K562 (cell line): Measurements from ENCODE around the gene PHF21B. TPM values are rescaled to one million over a fixed set of nuclear protein-coding genes. Genes with fewer than 3 reads are reported as not detected.

Experiments used
- ATAC-seq: fragments of 200-7000 bp; cut with Tn5 transposase; 3 replicates; pipeline ENCODE4 v1.9.1; 2020; ENCODE audit warnings: moderate library complexity
- BruUV-seq: library from RNA; stranded (reverse); fragments of 400-500 nt; replicated peaks from 2 replicates; lab custom pipeline; 2021; lab: Mats Ljungman, UMichigan
- CTCF ChIA-PET: fragments of 300-600 bp; formaldehyde crosslinking; extraction: SDS; loops from one replicate; lab custom pipeline; 2021; ENCODE audit warnings: low intra/inter-chr PET ratio; lab: Yijun Ruan, JAX
- POLR2A ChIA-PET: fragments of 300-600, 350-650 bp; sonication (Branson Sonifier 250); formaldehyde crosslinking; extraction: SDS; loops from one replicate; lab custom pipeline; 2021; ENCODE audit warnings: antibody characterized with exemption, inconsistent platforms; lab: Yijun Ruan, JAX
- DNase-seq, 4 experiments: peaks; one replicate each; pipeline versions ENCODE4 v3.0.0 to v3.0.0-alpha.2; 2011 to 2018; ENCODE audit warnings: low spot score in 3 of 4, mixed read lengths in 3 of 4; ENCODE audit errors: extremely low read depth in 1 of 4
- FAIRE-seq: peaks from 2 replicates; lab custom pipeline; 2011; peaks lifted over from hg19 to GRCh38; lab: Jason Lieb, UNC
- H2AFZ ChIP-seq: 2 replicates; pipeline ENCODE4 v1.6.0; 2011; ENCODE audit warnings: low read depth, low read length, control low read depth, inconsistent platforms
- H3K27ac ChIP-seq: fragments of 200-600 bp; 3 replicates; pipeline ENCODE4 v1.8.0; 2011; ENCODE audit warnings: low read depth, mild to moderate bottlenecking, control low read depth, inconsistent platforms, low read length, moderate library complexity, mixed read lengths; ENCODE audit errors: extremely low read depth
- H3K27me3 ChIP-seq, 2 experiments: fragments of 300-600 bp in 1 of 2; 2 replicates in 1 of 2; 3 replicates in 1 of 2; pipeline versions ENCODE4 v1.6.0 to v1.8.0; 2011; ENCODE audit warnings: inconsistent platforms in 2 of 2, low read length in 2 of 2, mild to moderate bottlenecking in 1 of 2, mixed read lengths in 1 of 2, moderate library complexity in 1 of 2; ENCODE audit not compliant: control insufficient read depth in 2 of 2, insufficient read depth in 2 of 2
- H3K36me3 ChIP-seq: fragments of 300-600 bp; 3 replicates; pipeline ENCODE4 v1.8.0; 2011; ENCODE audit warnings: mild to moderate bottlenecking, low read length, inconsistent platforms; ENCODE audit not compliant: control insufficient read depth, insufficient read depth
- H3K4me1 ChIP-seq, 2 experiments: fragments of 200-600 bp in 1 of 2; replicated peaks in 1 of 2; 2 replicates in 1 of 2; 3 replicates in 1 of 2; pipeline versions ENCODE4 v1.5.1 to v1.8.0; 2011; ENCODE audit warnings: inconsistent platforms in 2 of 2, low read length in 2 of 2, mild to moderate bottlenecking in 1 of 2, mixed read lengths in 1 of 2, moderate library complexity in 1 of 2; ENCODE audit not compliant: control insufficient read depth in 2 of 2, insufficient read depth in 2 of 2
- H3K4me2 ChIP-seq: 2 replicates; pipeline ENCODE4 v1.6.1; 2011; ENCODE audit warnings: low read length, control low read depth, inconsistent platforms, mixed read lengths; ENCODE audit not compliant: insufficient read depth
- H3K4me3 ChIP-seq: fragments of 200-600 bp; sonication (generic), shearing (Covaris generic); 2 replicates; pipeline ENCODE4 v1.5.1; 2016; ENCODE audit warnings: control low read depth, inconsistent platforms
- H3K79me2 ChIP-seq: fragments of 200-600 bp; 3 replicates; pipeline ENCODE4 v1.8.0; 2011; ENCODE audit warnings: low read length, inconsistent platforms; ENCODE audit not compliant: control insufficient read depth, insufficient read depth
- H3K9ac ChIP-seq, 2 experiments: 2 replicates each; pipeline versions ENCODE4 v1.6.0 to v1.6.1; 2011; ENCODE audit warnings: low read depth in 2 of 2, low read length in 2 of 2, control low read depth in 1 of 2, inconsistent platforms in 1 of 2, mild to moderate bottlenecking in 1 of 2, mixed read lengths in 1 of 2; ENCODE audit not compliant: insufficient read depth in 1 of 2
- H3K9me1 ChIP-seq: one replicate; pipeline ENCODE4 v1.6.0; 2011; ENCODE audit warnings: inconsistent platforms, mild to moderate bottlenecking, low read length, moderate library complexity; ENCODE audit not compliant: control insufficient read depth, insufficient read depth
- H3K9me3 ChIP-seq: replicated peaks from 2 replicates; pipeline ENCODE4 v1.5.1; 2011; ENCODE audit warnings: low read depth, low read length, inconsistent platforms; ENCODE audit not compliant: control insufficient read depth, insufficient read depth
- H4K20me1 ChIP-seq: replicated peaks from 2 replicates; pipeline ENCODE4 v1.6.1; 2011; ENCODE audit warnings: low read length, inconsistent platforms, mixed read lengths; ENCODE audit not compliant: control insufficient read depth, insufficient read depth
- CHD1 ChIP-seq: fragments of 200-600 bp; sonication (generic); IDR thresholded peaks from one replicate; pipeline ENCODE4 v1.6.1; 2012; ENCODE audit warnings: mild to moderate bottlenecking, moderate library complexity, low read length, inconsistent platforms
- E2F4 ChIP-seq: sonication (generic); formaldehyde crosslinking; IDR thresholded peaks from 2 replicates; pipeline ENCODE4 v1.8.0; 2022; ENCODE audit warnings: mild to moderate bottlenecking, low read depth, missing genetic modification reagents
- HBP1 ChIP-seq: fragments of 450-650 bp; formaldehyde crosslinking; IDR thresholded peaks from 2 replicates; pipeline ENCODE4 v1.4.0; 2022; ENCODE audit warnings: missing genetic modification characterization
- ID3 ChIP-seq, 2 experiments: fragments of 250-450 bp in 1 of 2; fragments of 450-650 bp in 1 of 2; sonication (Bioruptor Pico) in 1 of 2; IDR thresholded peaks; 2 replicates each; pipeline versions ENCODE4 v1.6.1 to v1.8.0; 2016 to 2021; ENCODE audit warnings: mild to moderate bottlenecking in 2 of 2, moderate library complexity in 2 of 2, missing compliant biosample characterization in 1 of 2, missing genetic modification characterization in 1 of 2
- IRF2 ChIP-seq: sonication (generic); formaldehyde crosslinking; IDR thresholded peaks from 2 replicates; pipeline ENCODE4 v1.8.1; 2022; ENCODE audit warnings: mild to moderate bottlenecking, missing genetic modification reagents
- MAZ ChIP-seq, 2 experiments: fragments of 450-650 bp in 1 of 2; sonication (generic) in 1 of 2; formaldehyde crosslinking; IDR thresholded peaks in 1 of 2; conservative IDR thresholded peaks in 1 of 2; 2 replicates each; pipeline versions ENCODE4 v1.4.0 to v1.5.0; 2020; ENCODE audit warnings: mild to moderate bottlenecking in 1 of 2, missing genetic modification reagents in 1 of 2
- NCOA1 ChIP-seq: fragments of 450-650 bp; IDR thresholded peaks from 2 replicates; pipeline ENCODE4 v1.6.1; 2016; ENCODE audit warnings: low read depth
- PPARD ChIP-seq: fragments of 250-450 bp; sonication (Bioruptor Pico); IDR thresholded peaks from 2 replicates; pipeline ENCODE4 v1.8.0; 2022; ENCODE audit warnings: inconsistent platforms, mild to moderate bottlenecking, moderate library complexity
- RBM15 ChIP-seq: fragments of 200-400 bp; formaldehyde crosslinking; IDR thresholded peaks from 2 replicates; pipeline ENCODE4 v1.6.1; 2018; ENCODE audit warnings: mild to moderate bottlenecking, low read length, moderate library complexity; ENCODE audit not compliant: insufficient read depth
- RBM17 ChIP-seq: fragments of 200-400 bp; formaldehyde crosslinking; IDR thresholded peaks from 2 replicates; pipeline ENCODE4 v1.6.1; 2017; ENCODE audit warnings: low read depth, mild to moderate bottlenecking, low read length, borderline replicate concordance
- SRSF9 ChIP-seq: fragments of 200-400 bp; formaldehyde crosslinking; IDR thresholded peaks from 2 replicates; pipeline ENCODE4 v1.6.1; 2017; ENCODE audit warnings: low read depth, low read length, borderline replicate concordance
- TCF15 ChIP-seq: fragments of 250-450 bp; sonication (Bioruptor Pico); IDR thresholded peaks from 2 replicates; pipeline ENCODE4 v1.8.0; 2022; ENCODE audit warnings: moderate library complexity, mild to moderate bottlenecking, inconsistent platforms
- TOE1 ChIP-seq, 2 experiments: fragments of 450-650 bp in 1 of 2; sonication (generic) in 1 of 2; formaldehyde crosslinking in 1 of 2; IDR thresholded peaks; 2 replicates each; pipeline versions ENCODE4 v1.7.1 to v1.8.0; 2016 to 2022; ENCODE audit warnings: borderline replicate concordance in 2 of 2, mild to moderate bottlenecking in 2 of 2, antibody characterized with exemption in 1 of 2, inconsistent platforms in 1 of 2, low read depth in 1 of 2, missing genetic modification reagents in 1 of 2, moderate library complexity in 1 of 2
- ZNF79 ChIP-seq: fragments of 250-450 bp; sonication (Bioruptor Pico); IDR thresholded peaks from 2 replicates; pipeline ENCODE4 v1.4.0; 2020; ENCODE audit warnings: low read depth, mild to moderate bottlenecking, moderate library complexity
- WGBS: fragments of 100-300 bp; shearing (Covaris generic); methylation state at CpG from one replicate; pipeline ENCODE4 v1.1.6; 2016; ENCODE audit warnings: low coverage, mixed read lengths; ENCODE audit not compliant: insufficient coverage; ENCODE audit errors: missing lambda C conversion rate; 5-methylcytosine and 5-hydroxymethylcytosine counted together
- in situ Hi-C: fragments of 300-500 bp; cut with MboI; formaldehyde crosslinking; loops from 4 replicates; pipeline ENCODE4 v1.15.0; 2018; ENCODE audit warnings: inconsistent platforms, mixed read lengths
- intact Hi-C: fragments of 100-400 bp; cut with micrococcal nuclease; formaldehyde crosslinking; loops from 2 replicates; pipeline ENCODE4 v1.14.2; 2022
- polyA plus RNA-seq, 8 experiments: library from polyadenylated mRNA; depleted of rRNA in 4 of 8; stranded (reverse) in 5 of 8; unstranded in 3 of 8; fragments of >200 nt; fragmentation: Nextera tagmentation in 2 of 8; fragmentation: Illumina TruSeq in 1 of 8; extraction: Ambion mirVana in 2 of 8; extraction: Trizol in 1 of 8; gene quantifications; 2 replicates each; pipeline versions ENCODE4 v1.2.1 to v1.2.3, GENCODE V29; 2011 to 2014; ENCODE audit warnings: inconsistent platforms in 1 of 8, missing spikeins in 1 of 8
- total RNA-seq, 7 experiments: library from RNA; depleted of rRNA in 6 of 7; stranded (reverse); fragments of >200 nt in 6 of 7; fragmentation: Illumina TruSeq in 2 of 7; extraction: Trizol in 2 of 7; gene quantifications; 2 replicates each; pipeline versions ENCODE4 v1.2.1 to v1.2.3, GENCODE V29; 2011 to 2021; ENCODE audit warnings: low replicate concordance in 1 of 7

Gene PHF21B
- total and polyA plus RNA-seq, 9 of the 15 experiments (the other 6 are each of a cell fraction or from before 2014, with no cell fraction given) = 0.04 TPM; not detected in 8

- no peak for TF ChIP-seq SRSF9
- TF ChIP-seq E2F4 (CRISPR knock-in tag) = no peak
- no peak for TF ChIP-seq TCF15 (CRISPR knock-in tag)
- no peak for TF ChIP-seq TOE1 (IDR thresholded peaks at IDR 0.05; ENCODE audit: borderline replicate concordance)
- TF ChIP-seq TOE1 (CRISPR knock-in tag; IDR thresholded peaks at IDR 0.05; ENCODE audit: borderline replicate concordance, low read depth) = no peak
Measured at GRCh38 chr22:44926491-44927415, 83.1 kb downstream of the PHF21B start (continued).

- no TSS peak for BruUV-seq
- TF ChIP-seq ID3 (CRISPR knock-in tag; IDR thresholded peaks at IDR 0.05) (no peak), ID3 (tag; IDR thresholded peaks at IDR 0.05) (no peak), RBM17 (no peak), CHD1 (no peak), RBM15 (no peak), PPARD (CRISPR knock-in tag) (no peak), HBP1 (CRISPR knock-in tag) (no peak), ZNF79 (CRISPR knock-in tag) (no peak), NCOA1 (no peak), MAZ (CRISPR knock-in tag; conservative IDR thresholded peaks at IDR 0.05 in 1 of 2, IDR thresholded peaks at IDR 0.05 in 1 of 2) (no peak), IRF2 (no peak)
Measured at GRCh38 chr22:44926124-44926475, 83.7 kb downstream of the PHF21B start.

More at GRCh38 chr22:44926124-44926475, 83.7 kb downstream of the PHF21B start:
- intact Hi-C loops (no loop called here), in situ Hi-C loops (no loop called here)
- Histone ChIP-seq H3K79me2 (no peaks in the 10 kb centered on the region), H3K9ac (no peak overlapping the region), H3K27ac (no peak overlapping the region), H3K4me3 (no peak overlapping the region), H3K4me2 (no peak overlapping the region), H3K27me3 (peaks cover 2 to 44% of the 10 kb centered on the region in 2 experiments; a peak in 4 of 5 replicates), H3K4me1 (no peaks in the 10 kb centered on the region), H3K9me1 (no peaks in the 10 kb centered on the region), H4K20me1 (no peaks in the 10 kb centered on the region), H3K9me3 (no peaks in the 10 kb centered on the region), H2AFZ (no peak overlapping the region), H3K36me3 (no peaks in the 10 kb centered on the region)
- 0% methylated on average over 5 of the region's 11 CpGs for WGBS
- FAIRE-seq = no peak
- no peak for ATAC-seq
- CTCF ChIA-PET = no interaction called here
- POLR2A ChIA-PET = no interaction called here
- no peak for DNase-seq
